Liver (tissue), 3 donors: ENCODE data around the gene NEK1.

Experiments used
- GABPA ChIP-seq, 2 donors: IDR thresholded peaks in 1 of 2; conservative IDR thresholded peaks in 1 of 2; 2 replicates each; pipeline ENCODE4 v1.6.1; 2016; ENCODE audit warnings: antibody characterized with exemption in 2 of 2, mild to moderate bottlenecking in 1 of 2, moderate library complexity in 1 of 2
- HNF4G ChIP-seq: IDR thresholded peaks from 2 replicates; pipeline ENCODE4 v1.6.1; 2016; ENCODE audit warnings: antibody characterized with exemption
- TF ChIP-seq, protein P1 (sequence below): fragments of 150-350 bp; IDR thresholded peaks from 2 replicates; pipeline ENCODE4 v1.5.1; 2017; ENCODE audit warnings: improper control_type of control experiment, low read depth, low read length; ENCODE audit not compliant: missing input control
- donor health status: healthy.
- donor health status: healthy.

DNA sequence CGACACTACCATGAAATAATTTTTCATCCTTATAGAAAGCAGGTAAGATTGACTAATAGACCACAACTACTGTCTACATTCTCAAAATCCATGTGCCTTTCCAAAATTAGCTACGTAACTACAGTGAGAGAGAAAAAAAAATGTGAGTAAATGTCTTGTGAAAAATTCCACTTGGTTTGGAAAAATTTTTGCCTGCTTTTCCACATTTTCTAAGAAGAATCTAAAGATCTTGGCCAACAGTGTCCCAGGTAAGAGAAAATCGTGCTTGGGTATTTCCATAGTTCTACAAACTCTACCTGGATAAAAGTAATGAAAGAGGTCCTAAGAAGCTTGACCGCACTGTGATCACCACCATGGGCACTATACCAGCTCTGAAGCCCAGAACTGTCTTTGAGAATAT, 6.6 kb upstream of the NEK1 start:
- TF ChIP-seq GABPA (IDR thresholded peaks at IDR 0.05 in 1 of 2, conservative IDR thresholded peaks at IDR 0.05 in 1 of 2) (no peak), HNF4G (no peak)
- TF ChIP-seq, protein P1, sequence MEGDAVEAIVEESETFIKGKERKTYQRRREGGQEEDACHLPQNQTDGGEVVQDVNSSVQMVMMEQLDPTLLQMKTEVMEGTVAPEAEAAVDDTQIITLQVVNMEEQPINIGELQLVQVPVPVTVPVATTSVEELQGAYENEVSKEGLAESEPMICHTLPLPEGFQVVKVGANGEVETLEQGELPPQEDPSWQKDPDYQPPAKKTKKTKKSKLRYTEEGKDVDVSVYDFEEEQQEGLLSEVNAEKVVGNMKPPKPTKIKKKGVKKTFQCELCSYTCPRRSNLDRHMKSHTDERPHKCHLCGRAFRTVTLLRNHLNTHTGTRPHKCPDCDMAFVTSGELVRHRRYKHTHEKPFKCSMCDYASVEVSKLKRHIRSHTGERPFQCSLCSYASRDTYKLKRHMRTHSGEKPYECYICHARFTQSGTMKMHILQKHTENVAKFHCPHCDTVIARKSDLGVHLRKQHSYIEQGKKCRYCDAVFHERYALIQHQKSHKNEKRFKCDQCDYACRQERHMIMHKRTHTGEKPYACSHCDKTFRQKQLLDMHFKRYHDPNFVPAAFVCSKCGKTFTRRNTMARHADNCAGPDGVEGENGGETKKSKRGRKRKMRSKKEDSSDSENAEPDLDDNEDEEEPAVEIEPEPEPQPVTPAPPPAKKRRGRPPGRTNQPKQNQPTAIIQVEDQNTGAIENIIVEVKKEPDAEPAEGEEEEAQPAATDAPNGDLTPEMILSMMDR: no peak
